Fibroblast of villous mesenchyme (primary cell): ENCODE results near the gene PWP1. TPM values are rescaled to one million over a fixed set of nuclear protein-coding genes. Genes with fewer than 3 reads are reported as not detected.
"Not testable (repeated sequence)": the region's sequence is repeated elsewhere in the genome, so short reads cannot be mapped to it uniquely, and the experiment has no call there.

ENCODE experiments used
- DNase-seq: peaks from one replicate; pipeline ENCODE4 v3.0.0-alpha.2; 2010; ENCODE audit warnings: low read depth
- H3K4me3 ChIP-seq: 2 replicates; pipeline ENCODE4 v1.5.1; 2011; ENCODE audit warnings: low read depth, mild to moderate bottlenecking, low read length
- CTCF ChIP-seq: IDR thresholded peaks from 2 replicates; pipeline ENCODE4 v1.5.1; 2012; ENCODE audit warnings: low read depth, mild to moderate bottlenecking, low read length; ENCODE audit not compliant: insufficient read depth
- total RNA-seq: library from RNA; depleted of rRNA; stranded (reverse); fragments of >200 nt; gene quantifications from 2 replicates; pipeline ENCODE4 v1.2.3, GENCODE V29; 2012

The PWP1 gene
- total RNA-seq, 1 donor = 68.7 TPM

GRCh38 chr12:107679336-107679735 lies 6.3 kb upstream of the PWP1 start:
- H3K4me3 ChIP-seq = no peak overlapping the region
- no peak for TF ChIP-seq CTCF
- no peak for DNase-seq

DNA sequence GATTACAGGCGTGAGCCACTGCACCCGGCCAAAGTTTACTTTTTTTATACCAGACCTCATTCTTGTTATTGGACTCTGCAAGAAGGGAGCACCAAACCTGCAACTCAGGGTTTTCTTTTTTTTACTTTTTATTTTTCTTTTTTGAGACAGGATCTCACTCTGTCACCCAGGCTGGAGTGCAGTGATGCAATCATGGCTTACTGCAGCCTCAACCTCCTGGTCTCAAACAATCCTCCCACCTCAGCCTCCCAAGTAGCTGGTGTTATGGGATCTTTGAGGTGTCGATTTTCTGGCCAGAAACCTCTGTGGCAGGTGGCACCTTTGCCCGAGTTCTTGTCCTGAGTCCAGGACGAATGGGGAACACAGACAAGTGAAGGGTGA lies 4.2 kb upstream of the PWP1 start:
- no peak for TF ChIP-seq CTCF
- H3K4me3 ChIP-seq = no peak overlapping the region
- no peak for DNase-seq

- DNase-seq = no peak
- no peak for TF ChIP-seq CTCF
- H3K4me3 ChIP-seq = no peak overlapping the region
Observed at GRCh38 chr12:107681836-107682820, 3.5 kb upstream of the PWP1 start.

DNA sequence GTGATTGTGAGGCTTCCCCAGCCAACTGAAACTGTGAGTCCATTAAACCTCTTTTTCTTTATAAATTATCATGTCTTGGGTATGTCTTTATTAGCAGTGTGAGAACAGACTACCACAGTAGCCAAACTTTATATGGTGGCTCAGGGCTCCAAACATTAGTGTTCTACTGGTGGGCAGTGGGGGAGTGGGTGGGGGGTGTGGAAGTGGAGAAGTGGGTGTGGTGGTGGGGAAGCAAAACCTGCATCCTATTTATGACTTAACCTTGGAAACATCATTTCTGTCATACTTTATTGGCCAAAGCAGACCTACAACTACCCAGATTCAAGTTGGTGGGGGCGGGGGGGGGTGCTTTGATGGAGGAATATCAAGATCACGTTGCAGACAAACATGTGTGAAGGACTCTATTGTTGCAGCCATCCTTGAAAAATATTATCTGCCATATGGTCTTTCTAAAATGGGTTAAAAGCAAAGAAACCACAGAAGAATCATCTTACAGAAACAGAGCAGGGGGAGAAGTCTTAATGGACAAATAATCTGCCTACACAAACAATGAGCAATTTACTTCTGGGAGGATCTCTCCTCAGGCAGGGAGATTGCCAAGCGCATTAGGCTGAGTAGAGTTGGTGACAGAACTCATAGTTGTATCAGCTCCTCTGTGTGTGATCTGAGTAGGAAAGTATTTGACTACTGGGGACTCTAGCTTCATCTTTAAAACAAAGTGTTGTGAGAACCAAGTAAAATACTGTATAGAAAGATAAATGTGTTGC lies 1.4 kb upstream of the PWP1 start:
- no peak for TF ChIP-seq CTCF
- no peak overlapping the region for H3K4me3 ChIP-seq
- DNase-seq = no peak

DNA sequence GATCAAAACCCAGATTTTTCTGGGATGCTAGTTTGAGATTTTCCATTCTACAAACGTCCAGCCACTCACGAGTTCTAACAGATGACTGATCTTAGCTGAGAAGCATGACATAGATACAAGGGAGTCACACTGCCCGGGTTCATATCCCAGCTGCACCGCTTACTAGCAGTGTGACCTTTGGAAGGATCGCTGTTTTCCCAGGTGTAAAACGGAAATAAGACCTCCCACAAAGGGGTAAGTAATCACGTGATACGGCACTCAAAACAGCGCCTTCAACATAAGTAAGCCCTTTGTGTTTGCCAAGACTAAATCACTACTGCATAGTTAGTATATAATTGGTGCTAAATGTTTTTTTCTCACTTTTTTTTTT lies 624 bp upstream of the PWP1 start:
- peak; percentile 37 for DNase-seq
- TF ChIP-seq CTCF = no peak
- peak overlapping the region; percentile 91 for H3K4me3 ChIP-seq

- peak; percentile 8 for DNase-seq
- peak; percentile 29 for TF ChIP-seq CTCF
- not testable (repeated sequence) for H3K4me3 ChIP-seq
Observed at GRCh38 chr12:107695772-107696171, 10.2 kb downstream of the PWP1 start.
